ENCODE data around the gene DIS3L2. TPM values are rescaled to one million over a fixed set of nuclear protein-coding genes. Genes with fewer than 3 reads are reported as not detected.

The DIS3L2 gene
- total and polyA plus RNA-seq, 8 donors = 13.0 to 24.0 (median 16.8) TPM

DNA sequence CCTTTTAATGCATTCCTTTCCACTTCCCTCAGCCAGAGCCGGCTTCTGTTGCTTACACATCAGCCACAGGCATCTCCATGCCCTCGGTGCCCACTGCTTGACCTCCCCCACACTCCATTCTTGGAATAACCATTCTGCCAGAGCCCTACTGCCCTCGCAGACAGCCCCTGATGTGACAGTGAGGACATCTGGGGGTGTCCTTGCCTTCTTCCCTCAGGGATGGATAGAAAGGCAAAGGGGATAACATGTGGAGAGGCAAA is 28.9 kb upstream of the DIS3L2 start:
- H3K9me3 ChIP-seq = no peaks in the 10 kb centered on the region
- no peak for ATAC-seq
- intact Hi-C loops (cut with DNase I) = no loop called here
- H3K36me3 ChIP-seq = no peaks in the 10 kb centered on the region
- no peak overlapping the region for H3K4me3 ChIP-seq
- H3K27ac ChIP-seq = no peak overlapping the region
- H3K4me1 ChIP-seq = no peaks in the 10 kb centered on the region
- TF ChIP-seq CTCF (IDR thresholded peaks at IDR 0.05) = no peak
- no peak for FAIRE-seq
- no peak for DNase-seq
- no peaks in the 10 kb centered on the region for H3K27me3 ChIP-seq
- WGBS, 2 donors = 79 to 96% methylated on average over 3 of the region's 3 CpGs

GRCh38 chr2:231932985-231933915 is 28.3 kb upstream of the DIS3L2 start:
- DNase-seq = no peak
- FAIRE-seq = no peak

GRCh38 chr2:231933916-231934401 is 27.6 kb upstream of the DIS3L2 start:
- FAIRE-seq (no peak), DNase-seq (no peak), ATAC-seq (peak in 1 of 4 donors; percentile 19)
- WGBS, 2 donors = 85 to 86% methylated on average over 13 of the region's 13 CpGs
- no peaks in the 10 kb centered on the region for H3K9me3 ChIP-seq
- no peaks in the 10 kb centered on the region for H3K27me3 ChIP-seq
- intact Hi-C loops (cut with DNase I) = no loop called here
- no peaks in the 10 kb centered on the region for H3K4me1 ChIP-seq
- no peaks in the 10 kb centered on the region for H3K36me3 ChIP-seq
- H3K27ac ChIP-seq = no peak overlapping the region
- H3K4me3 ChIP-seq = no peak overlapping the region
- TF ChIP-seq CTCF (IDR thresholded peaks at IDR 0.05) = no peak

More at GRCh38 chr2:231932985-231933915, 28.3 kb upstream of the DIS3L2 start:
- Histone ChIP-seq H3K27me3 (no peaks in the 10 kb centered on the region), H3K36me3 (no peaks in the 10 kb centered on the region), H3K9me3 (no peaks in the 10 kb centered on the region), H3K27ac (no peak overlapping the region), H3K4me1 (no peaks in the 10 kb centered on the region), H3K4me3 (no peak overlapping the region)
- intact Hi-C loops (cut with DNase I) = no loop called here
- no peak for TF ChIP-seq CTCF (IDR thresholded peaks at IDR 0.05)
- WGBS, 2 donors = 76 to 80% methylated on average over 15 of the region's 15 CpGs
- no peak for ATAC-seq

DNA sequence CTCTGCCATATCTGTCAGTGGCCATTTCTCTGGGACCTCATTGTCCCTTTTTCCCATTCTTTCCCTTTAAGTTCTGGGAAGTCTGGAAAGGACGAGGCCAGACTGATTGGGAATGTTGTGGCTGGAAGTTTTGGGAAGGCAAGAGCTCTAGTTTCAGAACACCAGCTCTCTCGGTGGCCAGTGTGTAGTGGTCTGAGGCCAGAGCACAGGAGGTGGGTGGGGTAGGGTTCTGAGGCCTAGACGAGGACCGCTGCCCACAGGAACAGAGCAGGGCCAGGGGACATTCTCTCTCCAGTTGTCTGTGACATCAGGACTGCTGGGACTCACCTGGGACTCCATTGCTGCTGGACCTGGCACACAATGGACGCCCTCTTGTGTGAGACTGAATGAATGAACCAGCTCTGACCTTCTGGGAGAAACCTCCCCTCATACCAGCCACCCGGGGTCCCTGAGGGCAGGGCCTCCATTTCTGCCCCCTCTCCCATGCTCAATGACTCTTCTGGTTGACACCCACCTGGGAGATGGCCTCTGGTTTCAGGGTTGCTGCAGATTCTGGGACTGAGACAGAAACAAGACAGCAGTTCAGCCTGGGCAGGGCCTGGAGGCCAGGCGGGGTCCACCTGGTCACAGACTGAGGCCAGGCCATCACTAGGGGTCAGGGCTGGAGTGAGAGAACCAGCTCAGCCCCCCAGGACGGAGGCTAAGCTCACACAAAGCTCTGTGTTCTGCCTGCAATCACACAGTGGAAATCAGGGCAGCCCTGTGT is 26.9 kb upstream of the DIS3L2 start:
- Histone ChIP-seq H3K4me1 (no peaks in the 10 kb centered on the region), H3K36me3 (no peaks in the 10 kb centered on the region), H3K27ac (no peak overlapping the region), H3K4me3 (no peak overlapping the region), H3K9me3 (no peaks in the 10 kb centered on the region), H3K27me3 (no peaks in the 10 kb centered on the region)
- DNase-seq = no peak
- no peak for ATAC-seq
- FAIRE-seq = no peak
- TF ChIP-seq CTCF (IDR thresholded peaks at IDR 0.05) = no peak
- WGBS, 2 donors = 71 to 79% methylated on average over 8 of the region's 8 CpGs
- intact Hi-C loops (cut with DNase I) = no loop called here

GRCh38 chr2:231935207-231935524 is 26.3 kb upstream of the DIS3L2 start:
- DNase-seq (no peak), FAIRE-seq (no peak), ATAC-seq (no peak)
- H3K4me1 ChIP-seq = no peaks in the 10 kb centered on the region
- no peaks in the 10 kb centered on the region for H3K27me3 ChIP-seq
- H3K9me3 ChIP-seq = no peaks in the 10 kb centered on the region
- no peak overlapping the region for H3K4me3 ChIP-seq
- intact Hi-C loops (cut with DNase I) = no loop called here
- TF ChIP-seq CTCF (IDR thresholded peaks at IDR 0.05) = no peak
- H3K27ac ChIP-seq = no peak overlapping the region
- H3K36me3 ChIP-seq = no peaks in the 10 kb centered on the region
- 67 to 72% methylated on average over 4 of the region's 4 CpGs for WGBS, 2 donors

Data from pancreas (tissue), 10 donors.